OCI-LY3 (cell line): ENCODE measurements around the gene ZNF808.

Source experiments
- CTCF ChIP-seq: fragments of 200-600, 300-600 bp; sonication (generic); IDR thresholded peaks from 2 replicates; pipeline ENCODE4 v1.5.1; 2014; ENCODE audit warnings: antibody characterized with exemption, low read length, low read depth
- EZH2phosphoT487 ChIP-seq: fragments of 200-600 bp; shearing (Covaris generic); IDR thresholded peaks from 2 replicates; pipeline ENCODE4 v1.6.1; 2018; ENCODE audit warnings: antibody characterized with exemption, mixed run types, low read depth

GRCh38 chr19:52585604-52586003 lies 58.1 kb downstream of the ZNF808 start:
- TF ChIP-seq CTCF (no peak), EZH2phosphoT487 (no peak)
